Thoracic aorta (tissue), 2 donors: Measurements from ENCODE around the gene GAPDHS. TPM values are rescaled to one million over a fixed set of nuclear protein-coding genes. Genes with fewer than 3 reads are reported as not detected.

Experiments used
- ATAC-seq: fragments of 150-250 bp; one replicate; pipeline ENCODE4 v1.8.0; 2017; ENCODE audit warnings: low read depth; ENCODE audit not compliant: insufficient number of reproducible peaks, low FRiP score
- DNase-seq: peaks from one replicate; pipeline ENCODE4 v3.0.0-alpha.2; 2020; ENCODE audit warnings: low spot score
- H3K27ac ChIP-seq, 2 donors: fragments of 200-600 bp; sonication (generic); 1 replicate in 1 of 2; 2 replicates in 1 of 2; pipeline ENCODE4 v1.5.1; 2016; ENCODE audit warnings: mild to moderate bottlenecking in 2 of 2, moderate library complexity in 2 of 2
- H3K27me3 ChIP-seq: fragments of 200-600 bp; sonication (generic); replicated peaks from 2 replicates; pipeline ENCODE4 v1.6.0; 2016; ENCODE audit warnings: mild to moderate bottlenecking; ENCODE audit not compliant: insufficient read depth
- H3K36me3 ChIP-seq: fragments of 200-600 bp; sonication (generic); one replicate; pipeline ENCODE4 v1.5.1; 2016
- H3K4me1 ChIP-seq, 2 donors: fragments of 200-600 bp; sonication (generic); 1 replicate in 1 of 2; 2 replicates in 1 of 2; pipeline versions ENCODE4 v1.5.1 to v1.6.0; 2016; ENCODE audit warnings: low read depth in 2 of 2, mild to moderate bottlenecking in 1 of 2; ENCODE audit not compliant: control insufficient read depth in 1 of 2
- H3K4me3 ChIP-seq: fragments of 200-600 bp; sonication (generic); 2 replicates; pipeline ENCODE4 v1.5.1; 2016; ENCODE audit warnings: mild to moderate bottlenecking
- H3K9me3 ChIP-seq: fragments of 200-600 bp; sonication (generic); 2 replicates; pipeline ENCODE4 v1.5.1; 2016
- total RNA-seq, 2 donors: library from RNA; depleted of rRNA; stranded (reverse); fragments of >200 nt; gene quantifications; one replicate each; pipeline versions ENCODE4 v1.1.0 to v1.2.3, GENCODE V29; 2016
- TF ChIP-seq, protein P1 (sequence below): fragments of 200-600 bp; sonication (generic); IDR thresholded peaks from one replicate; pipeline ENCODE4 v1.5.1; 2019; ENCODE audit warnings: antibody characterized with exemption

Gene GAPDHS
- total RNA-seq, 2 donors from 2014 or later, result not detected

DNA sequence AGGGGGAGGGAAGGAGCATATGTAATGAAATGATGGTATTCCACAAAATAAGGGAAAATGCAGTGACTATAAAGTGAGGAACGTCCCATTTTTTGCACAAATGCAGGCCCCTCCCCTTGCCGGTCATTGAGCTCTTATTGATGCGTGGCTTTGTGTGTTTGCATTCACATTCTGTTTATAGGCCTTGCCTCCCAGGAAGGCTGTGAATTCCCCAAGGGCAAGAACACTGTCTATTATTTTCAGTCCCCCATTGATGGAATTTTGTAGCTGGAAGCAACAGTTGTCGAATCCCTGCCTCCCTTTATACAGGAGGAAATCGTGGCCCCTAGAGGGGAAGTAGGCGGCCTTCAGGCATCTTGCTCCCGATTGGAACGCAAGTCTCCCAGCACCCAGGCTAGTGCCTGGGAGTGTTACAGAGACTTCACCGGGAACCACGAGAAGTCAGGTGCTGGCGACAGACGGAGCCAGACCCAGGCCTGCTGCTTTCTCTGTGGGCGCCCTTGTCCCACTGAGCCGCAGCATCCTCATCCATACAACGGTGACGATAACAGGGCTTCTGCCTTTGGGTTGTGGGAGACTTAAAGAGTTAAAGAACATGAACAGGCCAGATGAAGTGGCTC, 12.0 kb upstream of the GAPDHS start:
- DNase-seq (no peak), ATAC-seq (no peak)
- TF ChIP-seq, protein P1, sequence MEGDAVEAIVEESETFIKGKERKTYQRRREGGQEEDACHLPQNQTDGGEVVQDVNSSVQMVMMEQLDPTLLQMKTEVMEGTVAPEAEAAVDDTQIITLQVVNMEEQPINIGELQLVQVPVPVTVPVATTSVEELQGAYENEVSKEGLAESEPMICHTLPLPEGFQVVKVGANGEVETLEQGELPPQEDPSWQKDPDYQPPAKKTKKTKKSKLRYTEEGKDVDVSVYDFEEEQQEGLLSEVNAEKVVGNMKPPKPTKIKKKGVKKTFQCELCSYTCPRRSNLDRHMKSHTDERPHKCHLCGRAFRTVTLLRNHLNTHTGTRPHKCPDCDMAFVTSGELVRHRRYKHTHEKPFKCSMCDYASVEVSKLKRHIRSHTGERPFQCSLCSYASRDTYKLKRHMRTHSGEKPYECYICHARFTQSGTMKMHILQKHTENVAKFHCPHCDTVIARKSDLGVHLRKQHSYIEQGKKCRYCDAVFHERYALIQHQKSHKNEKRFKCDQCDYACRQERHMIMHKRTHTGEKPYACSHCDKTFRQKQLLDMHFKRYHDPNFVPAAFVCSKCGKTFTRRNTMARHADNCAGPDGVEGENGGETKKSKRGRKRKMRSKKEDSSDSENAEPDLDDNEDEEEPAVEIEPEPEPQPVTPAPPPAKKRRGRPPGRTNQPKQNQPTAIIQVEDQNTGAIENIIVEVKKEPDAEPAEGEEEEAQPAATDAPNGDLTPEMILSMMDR, result no peak
- no peaks in the 10 kb centered on the region for H3K9me3 ChIP-seq
- no peak overlapping the region for H3K27ac ChIP-seq
- no peaks in the 10 kb centered on the region for H3K4me1 ChIP-seq
- no peaks in the 10 kb centered on the region for H3K27me3 ChIP-seq
- H3K36me3 ChIP-seq, result no peaks in the 10 kb centered on the region
- no peak overlapping the region for H3K4me3 ChIP-seq

DNA sequence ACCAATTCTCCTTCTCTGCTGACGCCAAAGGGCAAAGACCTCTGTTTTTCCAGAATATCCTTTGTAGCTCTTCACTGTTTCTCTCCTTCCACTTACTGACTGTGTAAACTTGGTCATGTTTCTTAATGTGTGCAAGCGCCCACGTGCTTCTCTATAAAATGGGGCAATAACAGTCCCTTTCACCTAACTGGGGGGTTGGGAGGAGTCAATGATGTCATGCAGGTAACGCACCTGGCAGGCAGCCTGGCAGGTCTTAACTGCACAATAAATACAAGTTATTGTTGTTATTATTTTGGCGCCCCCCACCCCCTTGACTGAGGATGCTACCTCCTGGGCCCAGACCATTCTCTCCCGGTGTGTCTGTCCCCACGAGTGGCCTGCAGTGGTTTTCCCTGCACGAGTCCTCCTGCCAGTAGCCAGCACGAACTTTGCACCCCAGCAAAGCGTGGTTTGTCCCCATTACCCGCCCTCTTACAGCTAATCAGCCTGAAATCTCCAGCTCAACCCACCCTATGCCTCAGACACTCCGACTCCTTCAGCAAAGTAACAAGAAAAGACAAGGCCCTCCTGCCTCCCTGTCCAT, 10.4 kb upstream of the GAPDHS start:
- no peaks in the 10 kb centered on the region for H3K36me3 ChIP-seq
- no peaks in the 10 kb centered on the region for H3K27me3 ChIP-seq
- TF ChIP-seq, protein P1, result no peak
- H3K9me3 ChIP-seq, result no peaks in the 10 kb centered on the region
- no peak overlapping the region for H3K4me3 ChIP-seq
- ATAC-seq (no peak), DNase-seq (no peak)
- H3K27ac ChIP-seq, result no peak overlapping the region
- H3K4me1 ChIP-seq, result no peaks in the 10 kb centered on the region

DNA sequence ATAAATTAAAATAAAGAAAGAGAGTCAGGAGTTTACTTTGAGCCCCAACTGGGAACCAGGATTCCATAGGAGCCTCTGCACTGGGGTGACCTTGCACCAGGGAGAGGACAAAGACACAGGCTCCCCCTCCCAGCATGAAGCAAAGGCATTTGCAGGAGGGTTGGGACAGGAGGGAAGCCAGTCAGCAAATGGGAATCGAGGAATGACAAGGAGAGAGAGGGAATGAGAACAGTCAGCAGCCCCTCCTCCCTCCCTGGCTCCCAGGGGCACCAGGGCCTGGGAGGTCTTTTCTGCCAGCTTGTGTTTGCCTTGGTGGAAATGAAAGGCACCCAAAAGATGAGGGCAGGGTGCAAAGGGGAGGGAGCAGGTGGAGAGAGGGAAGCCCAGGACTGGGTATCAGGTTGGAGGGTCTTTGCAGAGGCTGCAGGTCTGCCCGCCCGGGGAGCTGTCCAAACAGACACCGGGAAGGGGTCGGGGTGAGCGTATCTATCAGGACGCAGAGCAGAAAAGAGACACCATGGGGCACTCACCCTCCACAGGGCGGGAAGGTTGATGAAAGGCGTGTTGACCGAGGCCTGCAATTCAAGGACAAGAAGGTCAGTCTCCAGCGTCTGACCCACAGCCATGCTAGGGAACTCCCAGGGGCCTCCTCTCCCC, 8.9 kb upstream of the GAPDHS start:
- Histone ChIP-seq H3K9me3 (no peaks in the 10 kb centered on the region), H3K4me1 (no peaks in the 10 kb centered on the region), H3K36me3 (no peaks in the 10 kb centered on the region), H3K27ac (no peak overlapping the region), H3K4me3 (no peak overlapping the region), H3K27me3 (no peaks in the 10 kb centered on the region)
- no peak for DNase-seq
- TF ChIP-seq, protein P1, result no peak
- ATAC-seq, result no peak

- Histone ChIP-seq H3K27ac (no peak overlapping the region), H3K36me3 (no peaks in the 10 kb centered on the region), H3K27me3 (no peaks in the 10 kb centered on the region), H3K4me3 (no peak overlapping the region), H3K4me1 (no peaks in the 10 kb centered on the region), H3K9me3 (no peaks in the 10 kb centered on the region)
- DNase-seq (no peak), ATAC-seq (no peak)
- TF ChIP-seq, protein P1, result no peak
Measured at GRCh38 chr19:35525873-35526272, 7.4 kb upstream of the GAPDHS start.

DNA sequence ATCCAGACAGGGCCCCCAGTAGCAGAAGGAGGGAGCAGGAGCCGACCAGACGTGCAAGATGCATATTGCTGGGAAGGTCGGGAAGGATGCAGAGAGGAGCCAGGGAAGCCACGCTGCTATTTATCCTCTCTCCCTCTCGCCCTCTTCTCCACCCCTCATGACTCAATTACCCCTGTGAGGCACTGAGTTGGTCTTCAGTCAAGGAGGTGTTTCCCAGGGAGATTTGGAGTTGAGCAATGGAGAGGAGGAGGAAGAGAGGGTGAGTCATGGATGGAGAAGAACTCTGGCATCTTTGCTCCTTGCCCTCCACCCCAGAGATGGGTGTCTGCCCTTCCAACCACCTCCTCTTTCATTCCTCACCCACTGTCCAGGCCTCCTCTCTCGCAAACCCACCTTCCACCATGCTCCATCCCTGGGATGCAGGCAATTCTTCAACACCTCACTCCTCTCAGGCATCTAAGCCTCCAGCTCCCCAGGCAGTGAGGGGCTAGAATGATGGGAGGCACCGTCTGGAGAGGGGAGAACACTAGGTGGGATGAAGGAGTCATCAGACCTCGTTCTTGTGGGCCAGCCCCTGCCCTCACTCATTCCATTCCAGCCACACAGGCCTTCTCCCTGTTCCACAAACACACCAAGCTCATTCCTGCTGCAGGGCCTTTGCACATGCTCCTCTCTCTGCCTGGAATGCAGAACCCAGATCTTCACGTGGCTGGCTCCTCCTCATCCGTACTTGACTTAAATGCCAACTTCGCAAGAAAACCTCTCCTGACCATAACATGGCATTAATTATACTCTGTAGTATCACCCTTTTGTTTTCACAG, 4.8 kb upstream of the GAPDHS start, which contains the start of gene SBSN:
SBSN (minus strand) TSS at position 94 of the 821 bp plus-strand sequence; CDS start at position 64, 30 bp downstream.
- Histone ChIP-seq H3K4me1 (no peaks in the 10 kb centered on the region), H3K36me3 (no peaks in the 10 kb centered on the region), H3K4me3 (no peak within 1 kb of the TSS), H3K27ac (no peak within 1 kb of the TSS), H3K27me3 (no peaks in the 10 kb centered on the region), H3K9me3 (no peaks in the 10 kb centered on the region)
- DNase-seq (no peak), ATAC-seq (no peak)
- TF ChIP-seq, protein P1, result no peak
